Bronchial epithelial cell (primary cell): ENCODE results near the gene MPC2. TPM values are rescaled to one million over a fixed set of nuclear protein-coding genes. Genes with fewer than 3 reads are reported as not detected.

Experiments
- DNase-seq: peaks from one replicate; pipeline ENCODE4 v3.0.0-alpha.2; 2010; ENCODE audit warnings: low read depth
- FAIRE-seq: peaks from 2 replicates; lab custom pipeline; 2011; peaks lifted over from hg19 to GRCh38; lab: Jason Lieb, UNC
- H3K27me3 ChIP-seq: 2 replicates; pipeline ENCODE4 v1.5.1; 2011; ENCODE audit warnings: low read length; ENCODE audit not compliant: control insufficient read depth, insufficient read depth
- H3K36me3 ChIP-seq: 2 replicates; pipeline ENCODE4 v1.5.1; 2011; ENCODE audit warnings: low read length; ENCODE audit not compliant: control insufficient read depth, insufficient read depth
- H3K4me3 ChIP-seq: 2 replicates; pipeline ENCODE4 v1.5.1; 2011; ENCODE audit warnings: mild to moderate bottlenecking, low read depth, low read length, control low read depth
- total RNA-seq: library from RNA; depleted of rRNA; stranded (reverse); fragments of >200 nt; gene quantifications from 2 replicates; pipeline ENCODE4 v1.2.1, GENCODE V29; 2014
- TF ChIP-seq, protein P1 (sequence below): IDR thresholded peaks from 2 replicates; pipeline ENCODE4 v1.5.1; 2011; ENCODE audit warnings: mild to moderate bottlenecking, moderate library complexity, low read length, control low read depth, inconsistent platforms; ENCODE audit not compliant: insufficient read depth, severe bottlenecking

MPC2 gene
- total RNA-seq, 1 donor from 2014 or later: 10.8 TPM

DNA sequence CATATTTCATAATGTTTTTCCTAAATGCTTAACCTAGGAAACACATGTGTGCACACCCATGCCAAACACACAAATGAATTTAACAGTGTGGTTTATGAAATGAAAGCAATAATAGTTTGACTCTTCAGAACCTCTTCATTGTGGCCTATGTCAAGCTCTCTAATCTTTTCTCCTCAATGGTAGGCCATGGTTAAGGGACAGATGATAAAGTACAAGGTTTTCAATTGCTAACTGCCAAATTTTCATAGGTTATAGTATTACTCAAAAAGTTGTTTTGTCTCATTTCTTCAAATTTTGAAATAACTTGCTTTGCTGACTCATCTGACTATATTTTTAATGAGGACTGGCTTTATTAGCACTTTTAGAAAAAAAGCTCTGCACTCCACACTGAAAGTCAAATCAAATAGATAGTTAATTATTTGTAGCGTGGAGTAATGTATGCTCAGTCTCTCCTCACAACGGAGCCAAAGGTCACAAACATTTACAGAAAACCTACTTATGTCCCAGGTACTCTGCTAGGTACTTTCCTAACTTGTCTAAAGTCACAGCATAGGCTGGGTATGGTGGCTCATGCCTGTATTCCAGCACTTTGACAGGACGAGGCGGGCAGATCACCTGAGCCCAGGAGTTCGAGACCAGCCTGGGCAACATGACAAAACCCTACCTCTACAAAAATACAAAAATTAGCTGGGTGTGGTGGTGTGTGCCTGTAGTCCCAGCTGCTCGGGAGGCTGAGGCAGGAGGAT lies 19.9 kb downstream of the MPC2 start:
- Histone ChIP-seq H3K27me3 (no peaks in the 10 kb centered on the region), H3K36me3 (no peaks in the 10 kb centered on the region), H3K4me3 (no peak overlapping the region)
- no peak for FAIRE-seq
- TF ChIP-seq, protein P1, sequence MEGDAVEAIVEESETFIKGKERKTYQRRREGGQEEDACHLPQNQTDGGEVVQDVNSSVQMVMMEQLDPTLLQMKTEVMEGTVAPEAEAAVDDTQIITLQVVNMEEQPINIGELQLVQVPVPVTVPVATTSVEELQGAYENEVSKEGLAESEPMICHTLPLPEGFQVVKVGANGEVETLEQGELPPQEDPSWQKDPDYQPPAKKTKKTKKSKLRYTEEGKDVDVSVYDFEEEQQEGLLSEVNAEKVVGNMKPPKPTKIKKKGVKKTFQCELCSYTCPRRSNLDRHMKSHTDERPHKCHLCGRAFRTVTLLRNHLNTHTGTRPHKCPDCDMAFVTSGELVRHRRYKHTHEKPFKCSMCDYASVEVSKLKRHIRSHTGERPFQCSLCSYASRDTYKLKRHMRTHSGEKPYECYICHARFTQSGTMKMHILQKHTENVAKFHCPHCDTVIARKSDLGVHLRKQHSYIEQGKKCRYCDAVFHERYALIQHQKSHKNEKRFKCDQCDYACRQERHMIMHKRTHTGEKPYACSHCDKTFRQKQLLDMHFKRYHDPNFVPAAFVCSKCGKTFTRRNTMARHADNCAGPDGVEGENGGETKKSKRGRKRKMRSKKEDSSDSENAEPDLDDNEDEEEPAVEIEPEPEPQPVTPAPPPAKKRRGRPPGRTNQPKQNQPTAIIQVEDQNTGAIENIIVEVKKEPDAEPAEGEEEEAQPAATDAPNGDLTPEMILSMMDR: no peak
- no peak for DNase-seq

DNA sequence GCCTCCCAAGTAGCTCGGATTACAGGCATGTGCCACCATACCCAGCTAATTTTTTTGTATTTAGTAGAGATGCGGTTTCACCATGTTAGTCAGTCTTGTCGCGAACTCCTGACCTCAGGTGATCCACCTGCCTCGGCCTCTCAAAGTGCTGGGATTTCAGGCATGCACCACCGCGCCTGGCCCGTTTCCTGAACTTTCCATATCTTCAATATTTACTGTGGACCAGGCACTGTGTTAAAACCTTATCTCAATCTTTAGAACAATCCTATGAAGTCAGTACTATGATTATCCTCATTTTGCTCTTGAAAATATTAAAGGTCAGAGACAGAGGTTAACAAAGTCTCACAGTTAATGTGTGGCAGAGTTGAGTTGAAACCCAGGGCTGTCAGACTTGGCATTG lies 21.3 kb downstream of the MPC2 start:
- Histone ChIP-seq H3K27me3 (no peaks in the 10 kb centered on the region), H3K36me3 (no peaks in the 10 kb centered on the region), H3K4me3 (no peak overlapping the region)
- no peak for DNase-seq
- TF ChIP-seq, protein P1: no peak
- FAIRE-seq: no peak

DNA sequence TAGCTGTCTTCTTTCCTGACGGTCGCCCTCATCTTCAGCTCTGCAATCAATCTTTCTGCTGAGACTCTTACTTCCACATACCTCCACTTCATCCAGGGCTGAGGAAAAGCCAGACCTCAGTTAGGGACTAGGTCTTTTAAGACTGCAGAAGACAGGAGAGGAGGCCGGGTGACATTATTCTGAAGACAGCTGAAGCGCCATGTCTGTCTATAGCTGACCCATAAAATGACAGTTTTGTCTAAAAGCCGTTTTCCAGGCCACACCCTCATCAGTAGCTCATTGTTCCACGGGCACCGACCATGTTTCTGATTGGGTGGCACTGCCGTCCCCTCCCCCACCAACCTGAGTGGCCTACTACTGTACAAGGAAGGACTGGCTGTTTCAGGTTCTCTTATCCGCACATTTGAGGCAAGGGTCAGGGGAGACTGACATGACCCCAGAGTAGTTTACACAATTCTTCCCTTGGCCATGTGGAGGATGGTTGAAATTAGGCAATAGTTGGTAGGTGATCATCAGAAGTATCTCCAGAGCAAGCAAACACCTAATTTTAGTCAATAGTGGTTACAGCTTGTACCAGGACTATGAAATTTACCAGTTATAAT lies 22.9 kb downstream of the MPC2 start, which contains the start of gene ADCY10:
Gene ADCY10, minus strand, starts transcription at position 240 of the 602 bp plus-strand sequence. CDS start 8,994 bp downstream, outside the sequence.
- H3K4me3 ChIP-seq: no peak within 1 kb of the TSS
- no peaks in the 10 kb centered on the region for H3K36me3 ChIP-seq
- H3K27me3 ChIP-seq: no peaks in the 10 kb centered on the region
- no peak for DNase-seq
- FAIRE-seq: no peak
- TF ChIP-seq, protein P1: no peak

DNA sequence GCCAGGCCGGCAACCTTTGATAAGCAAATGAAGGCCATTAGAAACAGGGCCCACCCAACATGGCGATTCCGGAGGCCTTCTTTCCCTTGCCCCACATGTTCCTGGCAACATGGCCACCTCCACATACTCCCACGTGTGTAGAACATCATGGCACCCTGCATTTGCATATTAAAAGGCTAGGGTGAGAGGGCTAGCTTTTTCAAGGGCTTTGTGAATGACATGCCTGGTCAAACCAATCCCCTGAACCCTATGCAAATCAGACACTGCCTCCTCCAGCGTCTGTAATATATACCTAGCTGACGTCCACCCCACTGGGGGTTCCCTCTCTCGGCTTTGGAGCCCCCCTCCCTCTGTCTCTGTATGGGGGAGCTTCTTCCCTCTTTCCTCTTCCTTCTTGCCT lies 24.6 kb downstream of the MPC2 start:
- no peak overlapping the region for H3K4me3 ChIP-seq
- no peaks in the 10 kb centered on the region for H3K27me3 ChIP-seq
- TF ChIP-seq, protein P1: no peak
- no peak for FAIRE-seq
- no peak for DNase-seq
- no peaks in the 10 kb centered on the region for H3K36me3 ChIP-seq

DNA sequence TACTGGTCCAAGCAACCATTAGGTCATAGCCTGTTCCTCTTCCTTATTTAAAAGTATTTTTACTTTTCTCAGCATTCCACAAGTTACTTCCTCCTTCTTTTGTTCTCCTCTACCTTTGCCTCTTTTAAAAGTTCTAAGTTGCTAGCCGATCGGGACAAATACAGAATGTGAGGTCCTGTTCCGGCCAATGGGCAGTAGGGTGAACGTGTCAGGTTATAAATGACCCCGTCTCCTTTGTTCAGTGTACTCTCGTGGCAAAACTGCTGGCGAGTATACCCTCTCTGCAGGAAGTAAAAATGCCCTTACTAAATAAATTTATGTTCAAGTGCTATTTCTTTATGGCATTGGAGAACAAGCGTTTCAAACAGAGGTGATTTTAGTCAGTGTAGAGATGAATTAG lies 25.5 kb downstream of the MPC2 start:
- DNase-seq: peak; percentile 22
- no peak for FAIRE-seq
- TF ChIP-seq, protein P1: no peak
- H3K36me3 ChIP-seq: no peaks in the 10 kb centered on the region
- H3K4me3 ChIP-seq: no peak overlapping the region
- H3K27me3 ChIP-seq: no peaks in the 10 kb centered on the region

DNA sequence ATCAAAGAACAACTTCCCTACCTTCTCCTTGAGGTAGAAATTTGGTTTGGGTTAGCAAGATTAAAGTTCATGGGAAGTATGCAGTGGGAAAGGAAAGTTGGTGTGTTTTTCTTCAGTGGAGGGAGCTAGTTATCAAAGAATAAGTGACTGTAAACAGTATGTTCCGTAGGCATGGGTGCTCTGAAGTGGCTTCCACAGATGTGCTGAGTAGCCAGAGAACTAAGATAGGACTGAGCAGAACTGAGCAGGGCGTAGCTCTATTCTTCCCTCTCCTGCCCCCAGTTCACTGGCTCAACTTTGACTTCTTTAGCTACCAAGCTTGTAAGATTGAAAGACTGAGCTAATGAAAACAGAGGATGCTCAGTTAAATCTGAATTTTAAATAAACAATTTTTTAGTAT lies 26.3 kb downstream of the MPC2 start:
- Histone ChIP-seq H3K36me3 (no peaks in the 10 kb centered on the region), H3K4me3 (no peak overlapping the region), H3K27me3 (no peaks in the 10 kb centered on the region)
- TF ChIP-seq, protein P1: no peak
- FAIRE-seq (no peak), DNase-seq (no peak)
